SK-N-MC (cell line): ENCODE results near the gene FAM3A.

Experiments used
- EZH2 ChIP-seq: fragments of 200-600 bp; sonication (generic); IDR thresholded peaks from one replicate; pipeline ENCODE4 v1.6.1; 2017; ENCODE audit warnings: antibody characterized with exemption
- FOXP2 ChIP-seq: optimal IDR thresholded peaks from 2 replicates; pipeline ENCODE3; 2011; ENCODE audit warnings: mild to moderate bottlenecking, moderate library complexity; ENCODE audit not compliant: insufficient read depth; ENCODE audit errors: extremely low read length, control extremely low read depth
- POLR2AphosphoS5 ChIP-seq: IDR thresholded peaks from 2 replicates; pipeline ENCODE4 v1.6.1; 2012; ENCODE audit warnings: mild to moderate bottlenecking, low read depth, low read length, borderline replicate concordance

DNA sequence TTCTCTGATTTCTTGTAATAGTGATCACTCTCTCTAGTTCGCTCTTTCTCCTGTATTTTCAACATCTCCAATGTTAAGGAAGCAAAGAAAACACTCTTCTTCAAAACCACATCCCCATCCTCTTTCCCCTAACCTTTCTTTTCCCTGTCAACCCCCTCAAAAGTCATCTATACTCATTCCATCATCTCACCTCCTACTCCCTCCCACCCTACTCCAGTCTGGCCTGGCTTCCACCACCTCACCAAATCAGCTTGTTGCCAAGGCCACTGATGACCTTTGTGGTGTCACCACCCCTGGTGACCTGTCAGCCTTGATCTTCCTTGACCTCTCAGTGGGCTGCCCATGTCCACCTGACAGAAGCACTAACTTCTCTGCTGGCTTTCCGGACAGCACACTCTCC, 2.3 kb downstream of the FAM3A start:
- TF ChIP-seq EZH2 (no peak), POLR2AphosphoS5 (no peak), FOXP2 (no peak)
